ENCODE results near the gene RIMKLA.

The RIMKLA gene

GRCh38 chr1:42430286-42431135, 49.9 kb downstream of the RIMKLA start:
- no peak for DNase-seq (ENCODE audit: low read depth, low spot score)

- DNase-seq (ENCODE audit: low read depth, low spot score): no peak
Measured at GRCh38 chr1:42431514-42431913, 50.9 kb downstream of the RIMKLA start.

DNA sequence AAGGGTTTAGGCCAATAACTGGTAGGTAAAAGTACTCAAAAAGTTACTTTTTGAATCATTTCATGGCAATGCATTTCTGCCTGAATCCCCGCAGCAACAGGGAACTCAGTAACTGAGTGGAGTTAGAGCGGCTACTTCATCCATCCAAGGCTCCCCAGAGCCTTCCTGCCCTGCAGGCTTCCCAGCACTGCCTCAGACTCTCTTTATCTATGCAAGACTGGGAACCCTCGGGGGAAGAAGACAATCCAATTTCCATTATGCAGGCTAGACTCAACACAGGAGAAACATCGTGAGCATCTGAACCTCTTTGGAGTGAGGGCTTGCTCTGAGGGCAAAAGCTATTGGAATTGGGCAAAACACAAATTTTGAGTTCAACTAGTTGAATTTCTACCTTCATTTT, 52.1 kb downstream of the RIMKLA start:
- DNase-seq (ENCODE audit: low read depth, low spot score): no peak

DNA sequence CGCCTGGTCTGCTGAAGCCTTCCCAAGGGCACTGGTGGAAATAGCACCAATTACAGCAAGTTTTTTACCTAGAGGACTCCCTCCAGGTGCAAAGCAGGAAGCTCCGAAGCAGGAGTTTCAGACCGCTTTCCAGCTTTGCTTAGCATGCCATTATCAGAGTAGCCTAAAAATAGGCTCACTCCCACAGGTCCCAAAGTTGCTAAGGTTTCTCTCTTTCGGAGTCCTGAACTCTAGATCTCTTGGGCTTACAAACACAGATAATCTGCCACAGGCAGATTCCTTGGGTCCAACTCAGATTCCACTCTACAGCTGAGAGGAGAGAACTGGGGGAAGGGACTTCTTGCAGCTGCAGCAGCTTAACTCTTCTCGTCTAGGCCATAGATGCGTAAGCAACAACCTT, 52.8 kb downstream of the RIMKLA start:
- DNase-seq (ENCODE audit: low read depth, low spot score): no peak

GRCh38 chr1:42434340-42434739, 53.7 kb downstream of the RIMKLA start:
- DNase-seq (ENCODE audit: low read depth, low spot score): no peak

DNA sequence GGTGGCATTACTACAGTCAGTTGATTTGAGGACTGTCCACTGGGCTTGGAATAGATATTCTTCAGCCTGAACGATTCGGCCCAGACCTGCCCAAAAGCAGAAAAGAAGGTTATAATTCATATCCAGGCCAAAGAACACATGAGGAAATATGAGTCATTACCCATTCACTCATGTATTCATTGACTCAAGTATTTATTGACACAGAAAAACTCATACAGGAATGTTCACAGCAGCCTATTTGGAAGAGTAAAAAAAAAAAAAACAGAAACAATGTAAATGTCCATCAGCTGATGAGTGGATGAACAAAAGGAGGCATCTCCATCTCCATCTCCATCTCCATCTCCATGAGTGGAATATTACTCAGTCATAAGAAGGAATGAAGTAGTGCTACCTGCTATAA, 59.3 kb downstream of the RIMKLA start:
- no peak for DNase-seq (ENCODE audit: low read depth, low spot score)

GRCh38 chr1:42442662-42443061, 62.1 kb downstream of the RIMKLA start:
- no peak for DNase-seq (ENCODE audit: low read depth, low spot score)

DNA sequence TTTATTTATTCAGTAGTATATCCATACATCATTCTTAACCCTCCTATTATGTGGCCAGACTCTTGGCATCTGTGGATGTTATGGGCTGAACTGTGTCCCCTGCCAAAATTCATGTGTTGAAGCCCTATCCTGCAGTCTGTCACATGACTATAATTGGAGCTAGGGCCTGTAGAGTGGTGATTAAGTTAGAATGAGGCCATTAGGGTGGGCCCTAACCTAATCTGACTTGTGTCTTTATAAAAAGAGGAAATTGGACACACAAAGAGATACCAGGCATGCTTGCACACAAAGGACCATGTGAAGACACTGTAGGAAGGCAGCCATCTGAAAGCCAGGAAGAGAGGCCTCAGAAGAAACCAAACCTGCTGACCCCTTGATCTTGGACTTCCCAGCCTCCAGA, 68.7 kb downstream of the RIMKLA start:
- DNase-seq (ENCODE audit: low read depth, low spot score): no peak

- no peak for DNase-seq (ENCODE audit: low read depth, low spot score)
Measured at GRCh38 chr1:42450061-42450460, 69.5 kb downstream of the RIMKLA start.

- no peak for DNase-seq (ENCODE audit: low read depth, low spot score)
Measured at GRCh38 chr1:42453386-42453785, 72.8 kb downstream of the RIMKLA start.

GRCh38 chr1:42454403-42454802, 73.8 kb downstream of the RIMKLA start:
- no peak for DNase-seq (ENCODE audit: low read depth, low spot score)

DNA sequence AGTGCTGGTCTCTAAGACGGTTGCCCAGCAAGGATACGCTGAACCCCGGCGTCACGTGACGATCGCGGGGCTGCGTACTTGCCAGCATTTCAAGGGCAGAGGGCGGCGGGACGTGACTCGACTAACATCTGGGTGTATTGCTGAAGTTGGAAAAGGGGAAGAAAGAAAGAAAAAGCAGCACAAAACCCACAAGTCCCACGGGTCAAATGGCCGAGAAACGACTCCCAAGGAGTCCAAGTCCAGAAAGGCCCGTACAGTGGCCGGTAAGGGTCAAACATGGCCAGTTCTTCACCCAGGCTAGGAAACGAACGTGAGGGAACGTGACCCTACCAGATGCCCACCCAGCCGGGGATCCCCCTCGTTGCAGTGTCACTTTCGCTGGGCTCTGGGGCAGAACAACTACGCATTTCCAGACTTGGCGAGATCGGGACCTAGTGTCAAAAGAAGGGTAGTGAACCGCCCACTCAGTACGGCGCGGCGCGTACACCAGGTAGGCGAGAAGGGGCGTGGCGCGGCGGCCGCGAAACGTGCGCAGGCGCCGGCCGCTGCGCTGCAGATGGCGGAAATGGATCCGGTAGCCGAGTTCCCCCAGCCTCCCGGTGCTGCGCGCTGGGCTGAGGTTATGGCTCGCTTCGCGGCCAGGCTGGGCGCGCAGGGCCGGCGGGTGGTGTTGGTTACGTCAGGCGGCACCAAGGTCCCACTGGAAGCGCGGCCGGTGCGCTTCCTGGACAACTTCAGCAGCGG, 75.6 kb downstream of the RIMKLA start, which contains the start of the genes PPCS and ZMYND12:
Gene PPCS, plus strand, starts transcription at position 534 of the 744 bp plus-strand sequence. Its CDS starts 23 bp downstream, at position 557.
Gene ZMYND12, minus strand, starts transcription at position 13 of the 744 bp plus-strand sequence. CDS start 25 bp downstream, outside the sequence.
- peak; percentile 69 for DNase-seq (ENCODE audit: low read depth, low spot score)

DNA sequence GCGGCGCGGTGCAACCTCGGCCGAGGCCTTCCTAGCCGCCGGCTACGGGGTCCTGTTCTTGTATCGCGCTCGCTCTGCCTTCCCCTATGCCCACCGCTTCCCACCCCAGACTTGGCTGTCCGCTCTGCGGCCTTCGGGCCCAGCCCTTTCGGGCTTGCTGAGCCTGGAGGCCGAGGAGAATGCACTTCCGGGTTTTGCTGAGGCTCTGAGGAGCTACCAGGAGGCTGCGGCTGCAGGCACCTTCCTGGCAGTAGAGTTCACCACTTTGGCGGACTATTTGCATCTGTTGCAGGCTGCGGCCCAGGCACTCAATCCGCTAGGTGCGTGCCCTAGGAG, 76.1 kb downstream of the RIMKLA start:
- DNase-seq (ENCODE audit: low read depth, low spot score): peak; percentile 29

DNA sequence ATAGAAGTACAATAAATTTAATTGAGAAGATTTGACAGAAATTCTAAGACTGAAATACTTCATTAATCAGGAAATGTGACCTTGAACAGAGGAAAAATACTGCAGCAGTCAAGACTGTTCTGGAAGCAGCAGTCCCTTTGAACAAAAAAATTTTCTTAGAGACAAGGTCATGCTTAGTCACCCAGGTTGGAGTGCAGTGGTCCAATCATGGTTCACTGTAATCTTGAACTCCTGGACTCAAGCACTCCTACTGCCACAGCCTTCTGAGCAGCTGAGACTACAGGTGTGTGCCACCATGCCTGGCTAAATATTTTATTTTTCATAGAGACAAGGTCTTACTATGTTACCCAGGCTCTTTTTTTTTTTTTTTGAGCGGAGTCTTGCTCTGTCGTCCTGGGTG, 80.6 kb downstream of the RIMKLA start:
- no peak for DNase-seq (ENCODE audit: low read depth, low spot score)

DNA sequence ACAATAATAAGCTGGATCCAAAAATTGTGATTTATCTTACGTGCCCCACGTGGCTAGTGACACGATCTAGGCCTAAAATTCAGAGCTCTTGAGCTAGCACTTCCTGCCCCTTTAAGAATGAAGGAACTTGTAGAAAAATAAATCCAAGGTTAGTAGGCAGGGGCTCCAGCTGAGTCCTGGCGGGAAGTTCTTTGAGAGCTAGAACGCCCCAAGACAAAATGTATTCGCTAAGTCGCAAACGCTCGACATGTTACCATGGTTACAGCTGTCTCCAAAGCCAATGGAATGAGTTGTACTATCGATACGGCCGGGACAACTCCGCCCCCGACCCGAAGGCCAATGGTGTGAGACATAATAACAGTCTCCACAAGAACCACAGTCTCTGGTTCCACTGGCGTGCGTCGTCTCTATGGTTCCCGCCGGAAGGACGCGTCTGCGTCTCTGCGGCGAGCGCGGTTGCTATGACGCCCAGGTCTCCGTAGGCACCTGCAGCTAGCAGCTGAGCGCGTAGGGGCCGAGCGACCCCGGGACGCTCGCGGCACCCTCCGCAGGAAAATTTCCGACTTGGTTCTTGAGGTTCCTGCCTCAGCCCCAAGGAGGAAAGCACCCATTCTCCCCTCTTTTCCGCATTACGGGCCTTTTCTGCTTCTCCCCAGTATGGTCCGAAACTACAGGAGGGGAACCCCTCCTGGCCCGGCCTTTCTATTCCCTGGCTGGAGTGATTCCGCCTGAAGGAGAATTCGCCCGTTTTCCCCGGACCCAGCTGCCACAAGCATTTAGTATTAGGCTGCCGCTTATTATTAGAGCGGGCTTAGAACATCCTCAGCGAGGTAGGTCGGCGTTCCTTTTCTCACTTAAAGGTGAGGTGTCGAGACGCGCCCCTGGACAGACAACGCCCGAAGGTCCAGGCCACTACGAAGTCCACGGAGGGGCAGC, 82.5 kb downstream of the RIMKLA start, which contains the start of gene CCDC30:
Gene CCDC30, plus strand, starts transcription at position 459 of the 936 bp plus-strand sequence. CDS start 17,266 bp downstream, outside the sequence.
- DNase-seq (ENCODE audit: low read depth, low spot score): peak; percentile 96

GRCh38 chr1:42463921-42464320, 83.3 kb downstream of the RIMKLA start:
- DNase-seq (ENCODE audit: low read depth, low spot score): no peak

DNA sequence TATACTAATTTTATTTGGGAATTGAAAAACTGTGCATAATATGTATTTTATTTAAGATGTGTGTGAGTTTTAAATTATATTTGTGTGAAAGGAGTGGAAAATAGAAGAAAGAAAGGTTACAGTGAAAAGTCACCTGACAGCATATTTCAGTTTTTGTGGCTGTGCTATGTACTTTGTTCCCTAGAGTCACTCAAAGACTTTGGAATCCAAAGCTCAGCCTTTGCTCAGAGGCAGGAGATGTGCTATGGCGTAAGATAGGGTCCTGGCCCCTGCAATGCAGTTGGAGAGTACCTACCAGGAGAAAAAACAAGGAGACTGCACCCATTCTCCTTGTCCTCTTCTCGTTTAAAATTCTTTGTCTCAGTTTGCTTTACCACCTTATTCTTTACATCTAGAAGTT, 85.4 kb downstream of the RIMKLA start:
- DNase-seq (ENCODE audit: low read depth, low spot score): no peak

DNA sequence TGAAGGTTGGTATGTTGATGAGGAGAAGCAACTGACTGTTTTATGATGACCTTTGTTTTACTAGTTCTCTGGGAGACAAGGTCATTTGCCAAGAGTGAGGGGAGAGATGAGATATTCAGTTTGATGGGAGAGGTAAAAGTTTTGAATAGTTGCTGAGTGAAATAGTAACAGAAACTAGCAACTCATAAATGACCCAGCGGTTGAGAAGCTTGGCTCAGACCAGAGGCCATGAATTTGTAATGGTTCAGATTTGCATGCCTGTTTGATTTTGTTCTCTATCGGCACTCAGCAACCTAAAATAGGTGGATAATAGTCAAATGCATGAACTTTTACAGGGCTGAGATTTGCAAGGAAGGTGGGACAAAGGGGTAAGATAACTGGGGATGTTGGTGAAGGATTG, 89.1 kb downstream of the RIMKLA start:
- no peak for DNase-seq (ENCODE audit: low read depth, low spot score)

Data from smooth muscle cell of the brain vasculature (primary cell).